GM12891 (cell line): ENCODE data around the gene HERPUD1.
A peak's percentile ranks its signal among the peaks of the same experiment; 100 is the strongest.

Source experiments
- POLR2A ChIP-seq: IDR thresholded peaks from 2 replicates; pipeline ENCODE4 v1.6.1; 2011; ENCODE audit warnings: low read depth, low read length, control low read depth
- POLR2AphosphoS5 ChIP-seq: IDR thresholded peaks from 2 replicates; pipeline ENCODE4 v1.6.1; 2011; ENCODE audit warnings: low read depth, low read length, control low read depth
- TAF1 ChIP-seq: IDR thresholded peaks from 2 replicates; pipeline ENCODE4 v1.6.1; 2011; ENCODE audit warnings: low read depth, low read length, control low read depth

DNA sequence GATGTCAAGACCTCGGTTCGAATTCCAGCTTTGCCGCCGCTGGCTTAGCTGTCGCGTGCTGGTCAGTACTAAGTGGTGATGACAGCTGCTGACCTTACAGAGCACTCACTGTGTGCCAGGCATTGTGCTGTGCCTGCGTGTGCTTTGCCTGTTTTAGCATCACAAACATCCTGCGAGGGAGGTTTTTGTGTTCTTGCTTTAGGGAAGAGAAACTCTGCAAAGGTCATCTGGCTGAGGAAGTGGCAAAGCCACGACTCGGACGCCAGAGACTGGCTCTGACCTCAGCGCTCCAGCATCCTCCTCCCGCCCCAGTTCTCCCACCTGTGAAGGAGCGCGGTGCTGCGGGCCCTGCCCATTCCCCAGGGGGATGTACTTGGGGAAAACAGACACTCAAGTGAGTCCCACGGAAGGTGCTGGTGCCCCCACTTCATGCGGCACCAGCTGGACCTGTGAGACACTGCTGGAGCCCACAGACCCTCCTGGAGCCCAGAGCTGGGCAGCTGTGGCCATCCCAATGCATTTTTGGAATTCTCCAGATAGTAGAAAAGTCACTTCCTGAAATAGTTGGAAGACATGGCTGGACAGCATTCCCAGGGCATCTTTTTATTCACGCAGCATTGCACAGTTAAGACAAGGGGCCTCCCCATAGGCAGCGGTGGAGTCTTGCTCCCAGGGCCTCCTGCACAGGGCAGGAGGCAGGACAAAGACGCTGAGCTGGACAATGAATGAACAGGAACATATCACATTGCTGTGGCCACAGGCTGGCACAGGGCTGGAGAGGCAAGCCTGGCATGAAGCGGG is 20.0 kb upstream of the HERPUD1 start:
- no peak for TF ChIP-seq POLR2A
- TF ChIP-seq POLR2AphosphoS5 = no peak
- TF ChIP-seq TAF1 = 0 out of 2 replicates have a peak, but pooled peaks have one; percentile 49
